Thoracic aorta (tissue), 2 donors: ENCODE measurements around the gene WDR38. TPM values are rescaled to one million over a fixed set of nuclear protein-coding genes. Genes with fewer than 3 reads are reported as not detected.

Experiments
- ATAC-seq: fragments of 150-250 bp; one replicate; pipeline ENCODE4 v1.8.0; 2017; ENCODE audit warnings: low read depth; ENCODE audit not compliant: insufficient number of reproducible peaks, low FRiP score
- DNase-seq: peaks from one replicate; pipeline ENCODE4 v3.0.0-alpha.2; 2020; ENCODE audit warnings: low spot score
- H3K27ac ChIP-seq, 2 donors: fragments of 200-600 bp; sonication (generic); 1 replicate in 1 of 2; 2 replicates in 1 of 2; pipeline ENCODE4 v1.5.1; 2016; ENCODE audit warnings: mild to moderate bottlenecking in 2 of 2, moderate library complexity in 2 of 2
- H3K27me3 ChIP-seq: fragments of 200-600 bp; sonication (generic); replicated peaks from 2 replicates; pipeline ENCODE4 v1.6.0; 2016; ENCODE audit warnings: mild to moderate bottlenecking; ENCODE audit not compliant: insufficient read depth
- H3K36me3 ChIP-seq: fragments of 200-600 bp; sonication (generic); one replicate; pipeline ENCODE4 v1.5.1; 2016
- H3K4me1 ChIP-seq, 2 donors: fragments of 200-600 bp; sonication (generic); 1 replicate in 1 of 2; 2 replicates in 1 of 2; pipeline versions ENCODE4 v1.5.1 to v1.6.0; 2016; ENCODE audit warnings: low read depth in 2 of 2, mild to moderate bottlenecking in 1 of 2; ENCODE audit not compliant: control insufficient read depth in 1 of 2
- H3K4me3 ChIP-seq: fragments of 200-600 bp; sonication (generic); 2 replicates; pipeline ENCODE4 v1.5.1; 2016; ENCODE audit warnings: mild to moderate bottlenecking
- H3K9me3 ChIP-seq: fragments of 200-600 bp; sonication (generic); 2 replicates; pipeline ENCODE4 v1.5.1; 2016
- CTCF ChIP-seq: fragments of 200-600 bp; sonication (generic); IDR thresholded peaks from one replicate; pipeline ENCODE4 v1.5.1; 2019; ENCODE audit warnings: antibody characterized with exemption
- total RNA-seq, 2 donors: library from RNA; depleted of rRNA; stranded (reverse); fragments of >200 nt; gene quantifications; one replicate each; pipeline versions ENCODE4 v1.1.0 to v1.2.3, GENCODE V29; 2016

Gene WDR38
- total RNA-seq, 2 donors from 2014 or later = not detected

GRCh38 chr9:124890179-124890578, 36.9 kb downstream of the WDR38 start:
- Histone ChIP-seq H3K27ac (no peak overlapping the region), H3K4me1 (no peaks in the 10 kb centered on the region), H3K36me3 (peaks cover 61% of the 10 kb centered on the region), H3K9me3 (no peaks in the 10 kb centered on the region), H3K4me3 (no peak overlapping the region), H3K27me3 (no peaks in the 10 kb centered on the region)
- TF ChIP-seq CTCF = no peak
- ATAC-seq = no peak
- no peak for DNase-seq

- H3K27me3 ChIP-seq = no peaks in the 10 kb centered on the region
- no peaks in the 10 kb centered on the region for H3K9me3 ChIP-seq
- DNase-seq (no peak), ATAC-seq (no peak)
- H3K4me1 ChIP-seq = no peaks in the 10 kb centered on the region
- no peak overlapping the region for H3K4me3 ChIP-seq
- no peak overlapping the region for H3K27ac ChIP-seq
- TF ChIP-seq CTCF = no peak
- peaks cover 39% of the 10 kb centered on the region for H3K36me3 ChIP-seq
These were observed 40.9 kb downstream of the WDR38 start for GRCh38 chr9:124894035-124894740.

- no peak for TF ChIP-seq CTCF
- H3K9me3 ChIP-seq = no peaks in the 10 kb centered on the region
- H3K4me1 ChIP-seq = no peaks in the 10 kb centered on the region
- peaks cover 43% of the 10 kb centered on the region for H3K36me3 ChIP-seq
- no peaks in the 10 kb centered on the region for H3K27me3 ChIP-seq
- H3K4me3 ChIP-seq = no peak overlapping the region
- no peak overlapping the region for H3K27ac ChIP-seq
- no peak for ATAC-seq
- DNase-seq = no peak
These were observed 41.5 kb downstream of the WDR38 start for GRCh38 chr9:124894741-124895170.

GRCh38 chr9:124897570-124898460, 44.6 kb downstream of the WDR38 start:
- DNase-seq (no peak), ATAC-seq (no peak)
- Histone ChIP-seq H3K36me3 (peaks cover 34% of the 10 kb centered on the region), H3K27ac (no peak overlapping the region), H3K27me3 (no peaks in the 10 kb centered on the region), H3K4me3 (no peak overlapping the region), H3K4me1 (no peaks in the 10 kb centered on the region), H3K9me3 (no peaks in the 10 kb centered on the region)
- TF ChIP-seq CTCF = no peak

- Histone ChIP-seq H3K27me3 (no peaks in the 10 kb centered on the region), H3K4me3 (no peak overlapping the region), H3K27ac (no peak overlapping the region), H3K36me3 (peaks cover 27% of the 10 kb centered on the region), H3K9me3 (no peaks in the 10 kb centered on the region), H3K4me1 (no peaks in the 10 kb centered on the region)
- no peak for ATAC-seq
- no peak for DNase-seq
- no peak for TF ChIP-seq CTCF
These were observed 46.6 kb downstream of the WDR38 start for GRCh38 chr9:124899845-124900244.
